IPS-20b (cell line): ENCODE data around the gene VSIG10L2.
A peak's percentile ranks its signal among the peaks of the same experiment; 100 is the strongest.

Source experiments
- H3K27ac ChIP-seq: one replicate; pipeline ENCODE4 v1.5.1; 2013; ENCODE audit warnings: low read length
- H3K27me3 ChIP-seq: 2 replicates; pipeline ENCODE4 v1.6.1; 2013; ENCODE audit warnings: mild to moderate bottlenecking, low read length, inconsistent platforms; ENCODE audit not compliant: insufficient read depth
- H3K36me3 ChIP-seq: 2 replicates; pipeline ENCODE4 v1.6.1; 2013; ENCODE audit warnings: low read depth, mild to moderate bottlenecking, inconsistent platforms, low read length, moderate library complexity; ENCODE audit not compliant: insufficient read depth
- H3K4me1 ChIP-seq: 2 replicates; pipeline ENCODE4 v1.6.1; 2013; ENCODE audit warnings: mild to moderate bottlenecking, control low read depth, inconsistent platforms, low read length, moderate library complexity; ENCODE audit not compliant: insufficient read depth
- H3K4me3 ChIP-seq: 2 replicates; pipeline ENCODE4 v1.5.1; 2013; ENCODE audit warnings: mild to moderate bottlenecking, low read length, inconsistent platforms
- H3K9ac ChIP-seq: 2 replicates; pipeline ENCODE4 v1.6.1; 2013; ENCODE audit warnings: low read depth, mild to moderate bottlenecking, inconsistent platforms, low read length, moderate library complexity
- H3K9me3 ChIP-seq: 2 replicates; pipeline ENCODE4 v1.6.1; 2013; ENCODE audit warnings: mild to moderate bottlenecking, low read depth, low read length, inconsistent platforms; ENCODE audit not compliant: insufficient read depth

The VSIG10L2 gene

DNA sequence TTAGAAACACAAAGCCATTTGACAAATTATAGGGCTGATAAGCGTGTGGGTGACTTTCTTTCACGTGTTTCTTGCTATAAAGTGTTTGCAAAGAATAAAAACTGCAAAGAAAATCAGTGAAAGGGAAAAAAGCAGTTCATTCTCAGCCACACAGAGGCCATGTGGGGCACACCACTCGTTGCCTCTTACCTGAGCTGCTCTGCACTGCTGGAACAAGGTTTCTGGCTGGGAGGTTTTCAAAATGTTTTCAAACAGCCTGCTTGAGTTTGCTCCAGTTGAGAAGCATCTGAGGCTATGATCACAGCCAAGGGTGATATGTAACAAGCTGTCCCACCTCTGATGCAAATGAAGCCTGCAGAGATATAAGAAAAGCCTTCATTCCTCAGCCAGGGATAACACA, 14.7 kb upstream of the VSIG10L2 start:
- peaks cover 15% of the 10 kb centered on the region; the same call in 1 of the 2 replicates for H3K4me1 ChIP-seq
- H3K9ac ChIP-seq, result no peak overlapping the region
- H3K27me3 ChIP-seq, result peaks cover 12% of the 10 kb centered on the region; the same call in 1 of the 2 replicates
- no peaks in the 10 kb centered on the region for H3K36me3 ChIP-seq
- H3K27ac ChIP-seq, result no peak overlapping the region
- no peak overlapping the region for H3K4me3 ChIP-seq
- no peaks in the 10 kb centered on the region; the same call in 1 of the 2 replicates for H3K9me3 ChIP-seq

DNA sequence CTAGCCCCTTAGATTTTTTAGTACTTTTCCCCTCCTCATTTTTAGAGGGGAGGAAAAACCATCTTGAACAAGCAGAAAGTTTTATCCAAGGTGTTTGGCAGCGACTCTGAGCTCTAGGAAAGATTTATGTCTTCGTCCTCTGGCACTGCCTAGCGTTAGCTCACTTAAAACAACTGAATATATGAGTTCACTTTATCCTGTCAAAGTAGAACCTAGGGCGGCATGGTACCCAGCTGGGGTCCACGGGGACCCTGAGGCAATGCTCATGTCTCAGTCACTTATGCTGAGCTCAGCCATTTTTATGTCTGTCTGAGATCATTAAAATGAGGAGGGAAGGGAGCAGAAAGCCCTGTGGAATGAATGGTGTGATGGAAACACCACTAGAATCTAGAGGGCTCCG, 14.2 kb upstream of the VSIG10L2 start:
- Histone ChIP-seq H3K36me3 (no peaks in the 10 kb centered on the region), H3K27ac (no peak overlapping the region), H3K9ac (no peak overlapping the region), H3K4me3 (no peak overlapping the region), H3K9me3 (no peaks in the 10 kb centered on the region; the same call in 1 of the 2 replicates), H3K4me1 (peaks cover 15% of the 10 kb centered on the region; the same call in 1 of the 2 replicates), H3K27me3 (peaks cover 12% of the 10 kb centered on the region; the same call in 1 of the 2 replicates)

DNA sequence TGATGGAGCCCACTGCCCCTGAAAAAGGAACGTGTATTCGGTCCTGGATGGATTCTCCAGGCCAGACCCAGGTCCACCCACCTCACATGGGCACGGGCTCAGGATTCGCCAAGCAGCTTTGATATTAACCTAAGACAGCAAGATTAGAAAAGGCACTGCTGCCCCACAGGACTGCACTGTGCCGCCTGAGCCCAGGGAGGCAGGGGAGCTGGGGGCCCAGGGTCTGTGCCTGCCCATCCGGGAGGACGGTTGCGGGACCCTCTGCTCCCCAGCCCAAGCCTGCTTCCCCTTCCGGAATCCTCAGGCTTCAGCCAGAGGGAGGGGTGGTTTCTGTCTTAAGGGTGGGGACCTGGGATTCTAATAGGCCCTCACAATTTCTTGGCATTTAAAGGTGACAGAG, 13.5 kb upstream of the VSIG10L2 start:
- no peaks in the 10 kb centered on the region; the same call in 1 of the 2 replicates for H3K9me3 ChIP-seq
- H3K27me3 ChIP-seq, result peaks cover 12% of the 10 kb centered on the region; the same call in 1 of the 2 replicates
- H3K27ac ChIP-seq, result no peak overlapping the region
- no peak overlapping the region for H3K4me3 ChIP-seq
- peaks cover 15% of the 10 kb centered on the region; the same call in 1 of the 2 replicates for H3K4me1 ChIP-seq
- no peak overlapping the region for H3K9ac ChIP-seq
- no peaks in the 10 kb centered on the region for H3K36me3 ChIP-seq

DNA sequence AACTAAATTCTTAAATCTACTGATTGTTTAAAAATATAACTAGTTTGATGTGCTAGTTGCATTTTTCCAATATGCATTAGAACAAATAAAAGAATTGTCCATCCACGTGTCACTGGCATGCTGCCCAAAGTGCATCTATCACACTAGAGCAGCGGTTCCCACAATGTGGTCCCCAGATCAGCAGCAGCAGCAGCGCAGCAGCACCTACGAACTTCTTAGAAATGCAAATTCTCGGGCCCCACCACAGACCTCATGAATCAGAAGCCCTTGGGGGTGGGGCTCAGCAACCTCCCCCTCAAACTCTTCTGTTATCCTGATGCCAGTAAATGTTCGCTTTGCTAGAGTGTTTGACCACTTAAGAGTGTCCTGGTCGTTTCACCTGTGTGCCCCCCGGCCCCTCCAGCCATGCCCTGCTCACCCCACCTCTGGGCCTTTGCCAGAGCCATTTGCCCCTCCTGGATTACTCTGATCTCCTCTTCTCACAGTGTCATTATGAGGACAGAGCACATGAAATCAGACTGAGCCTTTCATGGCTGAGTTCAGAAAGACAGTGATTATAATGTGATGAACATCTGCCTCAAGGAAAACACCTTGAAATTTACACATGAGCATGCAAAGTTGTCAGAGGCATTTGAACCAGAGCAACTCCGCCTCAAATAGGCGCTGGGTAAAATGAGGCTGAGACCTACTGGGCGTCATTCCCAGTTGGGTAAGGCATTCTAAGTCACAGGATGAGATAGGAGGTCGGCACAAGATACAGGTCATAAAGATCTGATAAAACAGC, 12.6 kb upstream of the VSIG10L2 start:
- Histone ChIP-seq H3K4me1 (peaks cover 15% of the 10 kb centered on the region; the same call in 1 of the 2 replicates), H3K9ac (peak overlapping the region; percentile 61; the same call in 1 of the 2 replicates), H3K4me3 (peak overlapping the region; percentile 34; the same call in 1 of the 2 replicates), H3K27ac (no peak overlapping the region), H3K27me3 (peaks cover 12% of the 10 kb centered on the region; the same call in 1 of the 2 replicates), H3K36me3 (no peaks in the 10 kb centered on the region), H3K9me3 (no peaks in the 10 kb centered on the region; the same call in 1 of the 2 replicates)

DNA sequence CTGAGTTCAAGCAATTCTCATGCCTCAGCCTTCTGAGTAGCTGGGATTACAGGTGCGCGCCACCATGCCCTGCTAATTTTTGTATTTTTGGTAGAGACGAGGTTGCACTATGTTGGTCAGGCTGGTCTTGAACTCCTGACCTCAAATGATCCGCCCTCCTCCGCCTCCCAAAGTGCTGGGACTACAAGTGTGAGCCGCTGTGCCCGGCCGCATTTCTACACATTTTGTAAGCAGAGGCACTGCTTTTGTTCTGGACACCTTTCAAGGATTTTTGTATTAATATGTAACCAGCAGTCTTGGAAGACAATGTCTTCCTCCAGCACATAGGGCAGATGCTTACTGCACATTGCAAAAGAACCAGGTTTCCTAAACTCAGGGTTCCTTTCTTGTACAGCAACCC, 11.4 kb upstream of the VSIG10L2 start:
- H3K36me3 ChIP-seq, result no peaks in the 10 kb centered on the region
- no peak overlapping the region for H3K27ac ChIP-seq
- H3K9ac ChIP-seq, result no peak overlapping the region
- no peaks in the 10 kb centered on the region; the same call in 1 of the 2 replicates for H3K9me3 ChIP-seq
- H3K4me3 ChIP-seq, result no peak overlapping the region
- peaks cover 12% of the 10 kb centered on the region; the same call in 1 of the 2 replicates for H3K27me3 ChIP-seq
- peaks cover 15% of the 10 kb centered on the region; the same call in 1 of the 2 replicates for H3K4me1 ChIP-seq

DNA sequence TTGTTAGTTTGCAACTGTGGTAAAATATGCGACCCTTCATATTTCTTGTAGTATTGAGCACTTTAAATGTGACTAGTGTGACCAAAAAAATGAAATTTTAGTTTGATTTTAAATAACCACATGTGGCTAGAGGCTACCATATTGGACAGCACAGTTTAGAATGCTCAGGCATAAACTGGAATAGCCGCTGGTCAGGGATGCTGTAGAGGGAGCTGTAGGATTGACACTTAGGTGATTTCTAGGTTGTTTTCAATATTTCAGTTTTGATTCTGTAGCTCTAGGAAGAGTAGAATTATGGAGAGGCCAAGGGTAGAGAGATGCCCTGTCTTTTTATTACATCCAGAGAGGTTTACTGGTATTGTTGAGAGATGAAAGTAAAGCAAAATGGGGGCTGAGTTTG, 10.8 kb upstream of the VSIG10L2 start:
- Histone ChIP-seq H3K9me3 (no peaks in the 10 kb centered on the region), H3K27me3 (peaks cover 12% of the 10 kb centered on the region; the same call in 1 of the 2 replicates)

DNA sequence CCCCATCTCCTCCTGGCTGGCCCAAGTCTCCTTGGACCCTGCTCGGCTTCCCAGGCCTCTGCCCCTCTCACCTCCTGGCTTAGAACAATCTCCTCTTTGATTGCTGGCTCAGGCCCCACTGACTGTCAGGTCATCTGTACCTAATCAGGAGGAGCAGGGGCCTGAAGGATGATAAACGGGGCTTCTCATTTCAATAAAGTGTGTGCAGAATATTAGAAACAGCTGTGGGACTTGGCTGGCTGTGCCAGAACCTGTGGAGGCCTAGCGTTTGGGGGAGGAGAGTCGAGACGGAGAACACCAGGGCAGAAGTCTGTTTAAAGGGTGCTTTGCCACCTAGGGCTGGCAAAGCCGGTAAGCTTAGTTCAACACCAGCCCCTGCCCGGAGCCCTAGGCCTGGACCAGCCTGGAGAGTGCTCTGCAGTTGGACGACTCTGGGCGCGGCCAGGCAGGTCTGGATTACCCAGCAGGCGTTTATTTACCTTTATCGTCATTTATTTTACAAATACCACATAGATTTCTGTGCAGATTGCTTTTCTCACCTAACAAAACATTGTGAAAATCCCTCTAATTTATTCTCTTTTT, 10.1 kb upstream of the VSIG10L2 start:
- H3K4me1 ChIP-seq, result peaks cover 15% of the 10 kb centered on the region; the same call in 1 of the 2 replicates
- H3K4me3 ChIP-seq, result no peak overlapping the region
- H3K9me3 ChIP-seq, result no peaks in the 10 kb centered on the region
- no peak overlapping the region for H3K9ac ChIP-seq
- no peak overlapping the region for H3K27ac ChIP-seq
- H3K36me3 ChIP-seq, result no peaks in the 10 kb centered on the region
- H3K27me3 ChIP-seq, result peaks cover 12% of the 10 kb centered on the region; the same call in 1 of the 2 replicates

More for the DNA sequence above, 10.8 kb upstream of the VSIG10L2 start:
- no peak overlapping the region for H3K27ac ChIP-seq
- no peak overlapping the region for H3K9ac ChIP-seq
- H3K4me3 ChIP-seq, result no peak overlapping the region
- peaks cover 15% of the 10 kb centered on the region; the same call in 1 of the 2 replicates for H3K4me1 ChIP-seq
- H3K36me3 ChIP-seq, result no peaks in the 10 kb centered on the region

DNA sequence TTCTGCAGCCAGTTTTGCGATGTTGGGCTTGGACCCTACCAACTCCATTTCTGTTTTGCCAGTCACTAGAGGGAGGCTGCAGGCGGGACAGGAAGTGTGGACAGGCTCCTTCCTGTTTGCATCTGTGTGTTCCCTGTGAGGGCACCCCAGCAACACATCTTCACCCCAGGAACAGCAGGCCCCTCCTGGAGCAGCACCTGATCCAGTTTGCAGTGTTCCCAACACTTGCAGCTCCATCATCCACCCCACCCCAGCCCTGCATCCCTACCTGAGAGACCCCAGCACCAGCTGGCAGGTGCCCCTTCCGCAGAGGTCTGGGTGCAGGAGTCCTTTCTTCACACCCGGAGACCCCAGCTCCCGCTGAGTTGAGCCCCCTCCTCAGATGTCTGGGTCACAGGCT, 7.4 kb upstream of the VSIG10L2 start:
- Histone ChIP-seq H3K27me3 (no peaks in the 10 kb centered on the region), H3K4me1 (peaks cover 13% of the 10 kb centered on the region; the same call in 1 of the 2 replicates), H3K4me3 (no peak overlapping the region), H3K27ac (no peak overlapping the region), H3K9me3 (no peaks in the 10 kb centered on the region), H3K36me3 (no peaks in the 10 kb centered on the region), H3K9ac (no peak overlapping the region)

DNA sequence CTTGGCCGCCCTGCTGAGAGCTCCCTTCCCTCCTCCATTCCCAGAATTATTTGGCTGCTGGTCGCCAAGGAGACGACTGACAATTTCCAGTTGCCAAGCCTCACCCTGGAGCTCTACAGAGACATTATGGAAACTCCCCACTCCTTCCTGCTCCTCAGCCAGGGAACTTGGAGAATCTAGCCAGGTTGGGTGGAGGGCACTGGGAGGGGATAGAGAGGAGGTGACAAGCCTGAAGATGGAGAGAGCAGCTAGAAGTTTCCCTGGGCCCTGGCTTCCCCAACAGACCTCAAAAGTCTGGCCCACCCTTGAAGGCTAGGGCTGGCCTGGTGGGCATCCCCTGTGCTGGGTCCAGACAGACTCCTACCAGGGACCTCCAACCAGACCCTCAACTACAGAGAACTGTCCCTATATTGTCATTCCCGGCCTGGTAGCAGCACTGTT, 6.7 kb upstream of the VSIG10L2 start:
- Histone ChIP-seq H3K36me3 (no peaks in the 10 kb centered on the region), H3K9ac (no peak overlapping the region), H3K9me3 (no peaks in the 10 kb centered on the region), H3K4me3 (no peak overlapping the region), H3K27me3 (no peaks in the 10 kb centered on the region), H3K4me1 (peaks cover 7% of the 10 kb centered on the region; the same call in 1 of the 2 replicates), H3K27ac (no peak overlapping the region)

DNA sequence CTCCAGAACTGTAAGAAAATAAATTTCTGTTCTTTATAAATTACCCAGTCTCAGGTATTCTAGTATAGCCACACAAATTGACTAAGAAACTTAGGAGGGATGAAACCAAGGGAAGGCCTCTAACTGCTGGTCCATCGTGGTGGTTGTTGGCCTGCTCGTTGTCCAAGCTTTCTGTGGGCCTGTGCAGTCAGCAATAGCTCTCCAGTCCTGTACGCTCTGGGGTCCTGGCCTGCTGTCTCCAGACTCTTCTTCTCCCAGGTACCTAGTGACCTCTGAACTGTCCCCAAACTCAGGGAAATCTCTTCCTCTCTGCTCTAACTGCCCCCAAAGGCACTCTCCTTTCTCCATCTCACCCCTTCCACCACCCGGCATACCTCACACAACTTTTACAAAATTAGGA, 5.7 kb upstream of the VSIG10L2 start:
- Histone ChIP-seq H3K9me3 (no peaks in the 10 kb centered on the region), H3K36me3 (no peaks in the 10 kb centered on the region), H3K4me3 (no peak overlapping the region), H3K27ac (no peak overlapping the region), H3K9ac (no peak overlapping the region), H3K4me1 (peaks cover 6% of the 10 kb centered on the region; the same call in 1 of the 2 replicates), H3K27me3 (no peaks in the 10 kb centered on the region)

DNA sequence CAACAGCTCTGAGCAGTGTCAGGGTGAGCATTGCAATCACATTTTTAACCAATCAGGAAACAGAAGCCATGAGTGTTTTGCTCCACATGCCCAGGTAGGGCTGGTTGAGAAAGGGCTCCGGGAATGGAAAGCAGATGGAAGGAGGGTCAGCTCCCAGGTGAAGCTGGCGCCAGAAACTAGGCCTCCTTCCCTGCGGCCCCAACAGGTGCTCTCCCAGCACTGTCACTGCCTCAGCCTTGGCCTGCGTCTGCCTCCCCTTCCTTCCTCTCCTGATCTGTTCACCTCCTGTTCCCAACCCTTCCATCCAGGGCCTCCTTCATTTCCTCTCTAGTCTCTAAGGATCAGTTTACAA, 4.6 kb upstream of the VSIG10L2 start:
- Histone ChIP-seq H3K27ac (no peak overlapping the region), H3K4me3 (no peak overlapping the region; the same call in 1 of the 2 replicates), H3K9me3 (no peaks in the 10 kb centered on the region), H3K27me3 (no peaks in the 10 kb centered on the region), H3K36me3 (no peaks in the 10 kb centered on the region), H3K9ac (peak overlapping the region; percentile 30; the same call in 1 of the 2 replicates), H3K4me1 (peaks cover 6% of the 10 kb centered on the region; the same call in 1 of the 2 replicates)
